ENCODE measurements around the gene UBL4B.

UBL4B gene

GRCh38 chr1:110112656-110113055 is 413 bp downstream of the UBL4B start:
- Histone ChIP-seq H2AFZ (ENCODE audit: low read depth, low read length) (no peak overlapping the region), H3K27me3 (ENCODE audit: insufficient read depth, low read length) (peaks cover 66% of the 10 kb centered on the region), H3K4me3 (ENCODE audit: low read length) (no peak overlapping the region), H3K4me1 (ENCODE audit: insufficient read depth, low read length) (no peaks in the 10 kb centered on the region), H3K9me3 (ENCODE audit: low read length) (no peaks in the 10 kb centered on the region), H3K36me3 (ENCODE audit: insufficient read depth, low read length) (no peaks in the 10 kb centered on the region)

- Histone ChIP-seq H3K27me3 (ENCODE audit: insufficient read depth, low read length) (peaks cover 59% of the 10 kb centered on the region), H3K4me3 (ENCODE audit: low read length) (no peak overlapping the region), H2AFZ (ENCODE audit: low read depth, low read length) (no peak overlapping the region), H3K4me1 (ENCODE audit: insufficient read depth, low read length) (no peaks in the 10 kb centered on the region), H3K36me3 (ENCODE audit: insufficient read depth, low read length) (no peaks in the 10 kb centered on the region), H3K9me3 (ENCODE audit: low read length) (no peaks in the 10 kb centered on the region)
Measured at GRCh38 chr1:110113551-110113950, 1.3 kb downstream of the UBL4B start.

GRCh38 chr1:110114173-110114572 is 1.9 kb downstream of the UBL4B start:
- Histone ChIP-seq H2AFZ (ENCODE audit: low read depth, low read length) (no peak overlapping the region), H3K9me3 (ENCODE audit: low read length) (no peaks in the 10 kb centered on the region), H3K4me3 (ENCODE audit: low read length) (no peak overlapping the region), H3K36me3 (ENCODE audit: insufficient read depth, low read length) (no peaks in the 10 kb centered on the region), H3K27me3 (ENCODE audit: insufficient read depth, low read length) (peaks cover 53% of the 10 kb centered on the region), H3K4me1 (ENCODE audit: insufficient read depth, low read length) (no peaks in the 10 kb centered on the region)

- no peak overlapping the region for H2AFZ ChIP-seq (ENCODE audit: low read depth, low read length)
- H3K4me1 ChIP-seq (ENCODE audit: insufficient read depth, low read length), result no peaks in the 10 kb centered on the region
- no peaks in the 10 kb centered on the region for H3K36me3 ChIP-seq (ENCODE audit: insufficient read depth, low read length)
- H3K27me3 ChIP-seq (ENCODE audit: insufficient read depth, low read length), result peaks cover 52% of the 10 kb centered on the region
- H3K9me3 ChIP-seq (ENCODE audit: low read length), result no peaks in the 10 kb centered on the region
- H3K4me3 ChIP-seq (ENCODE audit: low read length), result no peak overlapping the region
Measured at GRCh38 chr1:110114784-110115183, 2.5 kb downstream of the UBL4B start.

GRCh38 chr1:110118636-110119396 is 6.6 kb downstream of the UBL4B start:
- H3K4me1 ChIP-seq (ENCODE audit: insufficient read depth, low read length), result no peaks in the 10 kb centered on the region
- H3K36me3 ChIP-seq (ENCODE audit: insufficient read depth, low read length), result no peaks in the 10 kb centered on the region
- H2AFZ ChIP-seq (ENCODE audit: low read depth, low read length), result no peak overlapping the region
- peaks cover 19% of the 10 kb centered on the region for H3K27me3 ChIP-seq (ENCODE audit: insufficient read depth, low read length)
- H3K4me3 ChIP-seq (ENCODE audit: low read length), result no peak overlapping the region
- no peaks in the 10 kb centered on the region for H3K9me3 ChIP-seq (ENCODE audit: low read length)

GRCh38 chr1:110119843-110120242 is 7.6 kb downstream of the UBL4B start:
- Histone ChIP-seq H3K4me3 (ENCODE audit: low read length) (no peak overlapping the region), H3K27me3 (ENCODE audit: insufficient read depth, low read length) (peaks cover 8% of the 10 kb centered on the region)

GRCh38 chr1:110120960-110121561 is 8.8 kb downstream of the UBL4B start:
- Histone ChIP-seq H3K36me3 (ENCODE audit: insufficient read depth, low read length) (no peaks in the 10 kb centered on the region), H2AFZ (ENCODE audit: low read depth, low read length) (no peak overlapping the region), H3K9me3 (ENCODE audit: low read length) (no peaks in the 10 kb centered on the region), H3K27me3 (ENCODE audit: insufficient read depth, low read length) (no peaks in the 10 kb centered on the region), H3K4me3 (ENCODE audit: low read length) (no peak overlapping the region), H3K4me1 (ENCODE audit: insufficient read depth, low read length) (no peaks in the 10 kb centered on the region)

More at GRCh38 chr1:110119843-110120242, 7.6 kb downstream of the UBL4B start:
- no peaks in the 10 kb centered on the region for H3K4me1 ChIP-seq (ENCODE audit: insufficient read depth, low read length)
- no peaks in the 10 kb centered on the region for H3K36me3 ChIP-seq (ENCODE audit: insufficient read depth, low read length)
- no peak overlapping the region for H2AFZ ChIP-seq (ENCODE audit: low read depth, low read length)
- no peaks in the 10 kb centered on the region for H3K9me3 ChIP-seq (ENCODE audit: low read length)

GRCh38 chr1:110123224-110123623 is 11.0 kb downstream of the UBL4B start:
- H3K4me1 ChIP-seq (ENCODE audit: insufficient read depth, low read length), result no peaks in the 10 kb centered on the region
- H2AFZ ChIP-seq (ENCODE audit: low read depth, low read length), result no peak overlapping the region
- no peaks in the 10 kb centered on the region for H3K27me3 ChIP-seq (ENCODE audit: insufficient read depth, low read length)
- no peak overlapping the region for H3K4me3 ChIP-seq (ENCODE audit: low read length)
- no peaks in the 10 kb centered on the region for H3K9me3 ChIP-seq (ENCODE audit: low read length)
- no peaks in the 10 kb centered on the region for H3K36me3 ChIP-seq (ENCODE audit: insufficient read depth, low read length)

GRCh38 chr1:110125810-110126209 is 13.6 kb downstream of the UBL4B start:
- Histone ChIP-seq H3K9me3 (ENCODE audit: low read length) (no peaks in the 10 kb centered on the region), H2AFZ (ENCODE audit: low read depth, low read length) (no peak overlapping the region), H3K27me3 (ENCODE audit: insufficient read depth, low read length) (peaks cover 17% of the 10 kb centered on the region), H3K36me3 (ENCODE audit: insufficient read depth, low read length) (no peaks in the 10 kb centered on the region), H3K4me1 (ENCODE audit: insufficient read depth, low read length) (no peaks in the 10 kb centered on the region), H3K4me3 (ENCODE audit: low read length) (no peak overlapping the region)

GRCh38 chr1:110130113-110130591 is 17.9 kb downstream of the UBL4B start:
- Histone ChIP-seq H3K4me3 (ENCODE audit: low read length) (no peak overlapping the region), H3K27me3 (ENCODE audit: insufficient read depth, low read length) (peaks cover 22% of the 10 kb centered on the region), H2AFZ (ENCODE audit: low read depth, low read length) (no peak overlapping the region), H3K4me1 (ENCODE audit: insufficient read depth, low read length) (no peaks in the 10 kb centered on the region), H3K9me3 (ENCODE audit: low read length) (no peaks in the 10 kb centered on the region), H3K36me3 (ENCODE audit: insufficient read depth, low read length) (no peaks in the 10 kb centered on the region)

- H3K36me3 ChIP-seq (ENCODE audit: insufficient read depth, low read length), result no peaks in the 10 kb centered on the region
- peaks cover 22% of the 10 kb centered on the region for H3K27me3 ChIP-seq (ENCODE audit: insufficient read depth, low read length)
- H3K9me3 ChIP-seq (ENCODE audit: low read length), result no peaks in the 10 kb centered on the region
- H3K4me1 ChIP-seq (ENCODE audit: insufficient read depth, low read length), result peaks cover under 1% of the 10 kb centered on the region
- H2AFZ ChIP-seq (ENCODE audit: low read depth, low read length), result no peak overlapping the region
- H3K4me3 ChIP-seq (ENCODE audit: low read length), result no peak overlapping the region
Measured at GRCh38 chr1:110130989-110131388, 18.7 kb downstream of the UBL4B start.

GRCh38 chr1:110132682-110133081 is 20.4 kb downstream of the UBL4B start:
- Histone ChIP-seq H3K36me3 (ENCODE audit: insufficient read depth, low read length) (no peaks in the 10 kb centered on the region), H3K27me3 (ENCODE audit: insufficient read depth, low read length) (peaks cover 22% of the 10 kb centered on the region), H3K4me3 (ENCODE audit: low read length) (no peak overlapping the region), H3K4me1 (ENCODE audit: insufficient read depth, low read length) (peaks cover 17% of the 10 kb centered on the region), H3K9me3 (ENCODE audit: low read length) (no peaks in the 10 kb centered on the region), H2AFZ (ENCODE audit: low read depth, low read length) (no peak overlapping the region)

GRCh38 chr1:110133436-110133835 is 21.2 kb downstream of the UBL4B start:
- Histone ChIP-seq H3K4me1 (ENCODE audit: insufficient read depth, low read length) (peaks cover 18% of the 10 kb centered on the region), H2AFZ (ENCODE audit: low read depth, low read length) (no peak overlapping the region), H3K36me3 (ENCODE audit: insufficient read depth, low read length) (no peaks in the 10 kb centered on the region), H3K4me3 (ENCODE audit: low read length) (no peak overlapping the region), H3K27me3 (ENCODE audit: insufficient read depth, low read length) (peaks cover 22% of the 10 kb centered on the region), H3K9me3 (ENCODE audit: low read length) (no peaks in the 10 kb centered on the region)
